Right cardiac atrium (tissue), 5 donors: ENCODE results near the gene C20orf144. TPM values are rescaled to one million over a fixed set of nuclear protein-coding genes. Genes with fewer than 3 reads are reported as not detected.
"Not testable (repeated sequence)": the region's sequence is repeated elsewhere in the genome, so short reads cannot be mapped to it uniquely, and the experiment has no call there.

ENCODE experiments used
- ATAC-seq, 2 donors: fragments of 200-7000 bp; cut with Tn5 transposase; one replicate each; pipeline versions ENCODE4 v1.8.0 to v1.9.1; 2020; ENCODE audit warnings: moderate library complexity in 2 of 2, mild to moderate bottlenecking in 1 of 2
- DNase-seq, 3 donors: peaks; one replicate each; pipeline ENCODE4 v3.0.0-alpha.2; 2020
- H3K27ac ChIP-seq: one replicate; pipeline ENCODE4 v1.5.1; 2013; ENCODE audit warnings: mild to moderate bottlenecking, low read length, control low read depth, moderate library complexity
- H3K27me3 ChIP-seq: one replicate; pipeline ENCODE4 v1.6.1; 2013; ENCODE audit not compliant: control insufficient read depth, insufficient read depth
- H3K4me1 ChIP-seq: one replicate; pipeline ENCODE4 v1.6.1; 2013; ENCODE audit warnings: low read length; ENCODE audit not compliant: control insufficient read depth, insufficient read depth
- H3K4me3 ChIP-seq: one replicate; pipeline ENCODE4 v1.5.1; 2013; ENCODE audit warnings: low read length, control low read depth
- H3K9me3 ChIP-seq: one replicate; pipeline ENCODE4 v1.6.1; 2013; ENCODE audit warnings: low read length; ENCODE audit not compliant: control insufficient read depth
- whole genome bisulfite sequencing: extraction: QIAGEN DNeasy Blood & Tissue Kit; methylation state at CpG from one replicate; pipeline ENCODE4 v1.1.7; 2013; 5-methylcytosine and 5-hydroxymethylcytosine counted together
- intact Hi-C, 4 donors: fragments of 100-400 bp; cut with DNase I; formaldehyde crosslinking; loops; one replicate each; pipeline versions ENCODE4 v1.11.0 to v1.14.0; 2022 to 2023
- polyA plus RNA-seq: library from polyadenylated mRNA; stranded (reverse); fragments of 200-250 nt; gene quantifications from one replicate; pipeline ENCODE4 v1.2.3, GENCODE V29; 2013
- total RNA-seq, 4 donors: library from RNA; stranded (reverse); fragmentation: NEBNext Ultra II Directional; extraction: Animal tissue kit (Norgen Biotek cat#: 25700); gene quantifications; one replicate each; pipeline ENCODE4 v1.2.1, GENCODE V29; 2021
- donor health status: healthy with polysubstance abuse.
- donor health status: DM: no; HTN: yes; CAD: no.
- donor health status: DM: no; HTN: no; CAD: no.
- donor health status: DM: no; HTN: yes; CAD: no; lungs with severe emphysema.
- donor health status: DM: yes; HTN: yes; CAD: no.

Gene C20orf144
- total and polyA plus RNA-seq, 5 donors: 0.05 TPM; not detected in 4

GRCh38 chr20:33700696-33701441, 38.7 kb downstream of the C20orf144 start:
- ATAC-seq, H3K27me3 ChIP-seq: not testable (repeated sequence)
- WGBS: 96% methylated on average over 45 of the region's 45 CpGs

GRCh38 chr20:33701629-33702450, 39.7 kb downstream of the C20orf144 start:
- no peak overlapping the region for H3K4me3 ChIP-seq
- no peak overlapping the region for H3K27ac ChIP-seq
- intact Hi-C loops: no loop called here
- no peaks in the 10 kb centered on the region for H3K27me3 ChIP-seq
- ATAC-seq (no peak), DNase-seq (no peak)
- no peaks in the 10 kb centered on the region for H3K9me3 ChIP-seq
- 87% methylated on average over 26 of the region's 27 CpGs for WGBS
- H3K4me1 ChIP-seq: no peaks in the 10 kb centered on the region

More at GRCh38 chr20:33700696-33701441, 38.7 kb downstream of the C20orf144 start:
- H3K4me1 ChIP-seq, intact Hi-C loops, H3K4me3 ChIP-seq, H3K9me3 ChIP-seq, H3K27ac ChIP-seq: not testable (repeated sequence)
- peak in 1 of 3 donors; percentile 24 for DNase-seq

DNA sequence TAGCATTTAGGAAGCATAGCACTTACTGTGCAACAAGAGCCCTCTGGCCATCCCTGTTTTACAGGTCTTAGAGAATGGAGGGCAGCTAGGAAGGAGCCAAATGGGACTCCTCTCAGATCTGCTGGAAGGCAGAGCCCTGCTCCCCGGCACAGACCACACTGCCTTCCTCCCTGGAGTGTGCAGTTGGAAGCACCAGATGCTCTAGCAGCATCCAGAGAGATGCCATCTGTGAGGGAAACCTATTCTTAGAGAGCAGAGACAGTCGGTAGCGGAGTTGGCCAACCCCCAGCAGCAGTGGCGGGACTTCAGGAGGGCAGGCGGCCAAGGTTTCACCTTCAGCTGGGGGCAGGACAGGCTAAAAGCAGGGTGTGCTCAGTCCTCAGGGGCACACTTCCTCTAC, 40.7 kb downstream of the C20orf144 start:
- Histone ChIP-seq H3K4me1 (no peaks in the 10 kb centered on the region), H3K9me3 (no peaks in the 10 kb centered on the region), H3K27me3 (no peaks in the 10 kb centered on the region), H3K4me3 (no peak overlapping the region), H3K27ac (no peak overlapping the region)
- peak; percentile 64 to 77 for ATAC-seq
- peak in 2 of 3 donors; percentile 64 to 71 for DNase-seq
- 38% methylated on average over 5 of the region's 5 CpGs for WGBS
- intact Hi-C loops: no loop called here

DNA sequence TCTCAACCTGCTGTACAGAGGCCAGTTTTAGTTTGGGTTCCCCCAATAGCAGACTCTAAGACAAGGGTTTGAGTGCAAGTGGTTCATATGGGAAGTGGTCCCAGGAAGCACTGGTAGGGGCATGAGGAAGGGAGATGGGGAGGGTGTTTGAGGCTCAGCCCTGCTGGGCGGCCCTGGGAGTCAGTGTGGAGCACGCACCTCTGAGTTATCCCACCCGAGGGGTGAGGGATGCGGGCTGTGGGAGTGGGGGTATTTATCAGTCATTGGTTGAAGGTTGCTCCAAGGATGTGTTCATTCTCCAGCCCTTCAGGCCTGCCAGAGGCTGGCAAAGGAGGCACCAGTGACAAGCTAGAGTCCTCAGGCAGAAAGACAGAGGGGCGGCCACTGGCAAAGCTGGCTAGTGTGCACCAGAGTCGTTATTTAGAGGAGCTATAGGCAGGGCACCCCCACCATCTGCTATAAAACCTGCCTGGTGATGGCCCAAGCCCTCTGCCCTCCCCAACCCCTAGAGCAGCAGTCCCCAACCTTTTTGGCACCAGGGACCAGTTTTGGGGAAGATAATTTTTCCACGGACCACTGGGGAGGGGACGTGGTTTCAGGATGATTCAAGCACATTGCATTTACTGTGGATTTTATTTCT, 41.5 kb downstream of the C20orf144 start:
- no peak overlapping the region for H3K27ac ChIP-seq
- H3K9me3 ChIP-seq: no peaks in the 10 kb centered on the region
- no peaks in the 10 kb centered on the region for H3K4me1 ChIP-seq
- intact Hi-C loops: no loop called here
- DNase-seq: no peak
- no peaks in the 10 kb centered on the region for H3K27me3 ChIP-seq
- ATAC-seq: peak in 1 of 2 donors; percentile 19
- 91% methylated on average over 8 of the region's 8 CpGs for whole genome bisulfite sequencing
- H3K4me3 ChIP-seq: no peak overlapping the region

GRCh38 chr20:33704197-33704924, 42.2 kb downstream of the C20orf144 start:
- WGBS: 95% methylated on average over 11 of the region's 11 CpGs
- no peaks in the 10 kb centered on the region for H3K4me1 ChIP-seq
- H3K27ac ChIP-seq: no peak overlapping the region
- no peaks in the 10 kb centered on the region for H3K9me3 ChIP-seq
- intact Hi-C loops: no loop called here
- no peak overlapping the region for H3K4me3 ChIP-seq
- no peaks in the 10 kb centered on the region for H3K27me3 ChIP-seq
- ATAC-seq (no peak), DNase-seq (no peak)

DNA sequence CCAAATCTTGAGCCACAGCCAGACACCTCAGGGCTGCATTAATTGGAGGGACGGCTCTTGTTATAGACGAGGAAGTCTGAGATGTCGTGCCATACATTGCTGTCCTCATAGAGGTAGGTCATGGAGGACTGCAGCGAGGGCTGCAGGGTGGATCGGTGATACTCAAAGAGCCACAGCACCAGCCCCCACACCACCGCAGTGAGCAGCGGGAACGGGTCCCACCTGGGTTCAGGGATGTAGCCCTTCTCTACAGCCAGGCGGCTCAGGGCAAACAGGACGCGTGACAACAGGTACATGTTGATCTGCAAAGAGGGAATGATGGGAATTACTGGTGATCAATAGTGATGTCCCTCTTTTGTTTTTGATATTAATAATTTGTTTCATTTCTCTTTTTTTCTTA, 45.5 kb downstream of the C20orf144 start:
- Histone ChIP-seq H3K27ac (no peak overlapping the region), H3K4me1 (no peaks in the 10 kb centered on the region), H3K27me3 (no peaks in the 10 kb centered on the region), H3K4me3 (no peak overlapping the region), H3K9me3 (no peaks in the 10 kb centered on the region)
- ATAC-seq (no peak), DNase-seq (no peak)
- 92% methylated on average over 11 of the region's 11 CpGs for WGBS
- intact Hi-C loops: no loop called here

DNA sequence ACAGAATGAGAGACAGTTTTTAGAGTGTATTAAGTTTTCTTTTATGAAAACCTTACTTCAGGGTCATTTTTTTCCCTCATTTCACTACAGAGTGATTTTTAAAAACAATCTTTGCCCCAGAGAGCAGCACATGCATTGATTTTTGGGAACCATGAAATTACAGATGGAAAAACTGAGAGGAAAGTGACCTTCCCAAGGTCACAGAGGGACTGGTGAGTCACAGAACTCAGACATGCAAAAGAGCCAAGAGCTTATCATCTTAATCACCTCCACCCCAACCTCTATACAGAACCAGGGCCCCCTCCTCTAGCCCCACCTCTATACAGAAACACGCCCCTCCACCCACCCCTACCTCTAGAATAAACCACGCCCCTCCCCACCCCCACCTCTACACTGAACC, 47.3 kb downstream of the C20orf144 start:
- no peaks in the 10 kb centered on the region for H3K27me3 ChIP-seq
- intact Hi-C loops: no loop called here
- no peak overlapping the region for H3K4me3 ChIP-seq
- DNase-seq: no peak
- no peak for ATAC-seq
- no peaks in the 10 kb centered on the region for H3K4me1 ChIP-seq
- no peaks in the 10 kb centered on the region for H3K9me3 ChIP-seq
- H3K27ac ChIP-seq: no peak overlapping the region
- WGBS: 90% methylated on average over 2 of the region's 2 CpGs

DNA sequence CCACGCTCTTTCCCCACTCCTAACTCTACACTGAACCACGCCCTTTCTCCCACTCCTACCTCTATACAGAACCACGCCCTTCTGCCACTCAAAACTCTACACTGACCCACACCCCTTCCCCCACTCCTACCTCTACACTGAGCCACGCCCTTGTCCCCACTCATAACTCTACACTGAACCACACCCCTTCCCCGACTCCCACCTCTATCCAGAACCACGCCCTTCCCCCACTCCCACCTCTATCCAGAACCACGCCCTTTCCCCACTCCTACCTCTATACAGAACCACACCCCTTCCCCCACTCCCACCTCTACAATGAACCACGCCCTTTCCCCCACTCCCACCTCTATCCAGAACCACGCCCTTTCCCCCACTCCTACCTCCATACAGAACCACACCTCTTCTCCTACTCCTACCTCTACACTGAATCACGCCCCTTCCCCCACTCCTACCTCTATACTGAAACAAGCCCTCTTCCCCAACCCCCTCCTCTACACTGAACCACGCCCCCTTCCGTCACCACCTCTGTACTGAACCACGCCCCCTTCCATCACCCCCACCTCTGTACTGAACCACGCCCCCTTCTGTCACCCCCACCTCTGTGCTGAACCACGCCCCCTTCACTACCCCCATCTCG, 47.9 kb downstream of the C20orf144 start:
- no peak for DNase-seq
- Histone ChIP-seq H3K9me3 (no peaks in the 10 kb centered on the region), H3K4me1 (no peaks in the 10 kb centered on the region), H3K4me3 (no peak overlapping the region), H3K27me3 (no peaks in the 10 kb centered on the region), H3K27ac (no peak overlapping the region)
- WGBS: 84% methylated on average over 16 of the region's 16 CpGs
- intact Hi-C loops: no loop called here
- no peak for ATAC-seq

GRCh38 chr20:33710681-33711445, 48.7 kb downstream of the C20orf144 start:
- Histone ChIP-seq H3K27ac (no peak overlapping the region), H3K27me3 (no peaks in the 10 kb centered on the region), H3K4me3 (no peak overlapping the region), H3K4me1 (no peaks in the 10 kb centered on the region), H3K9me3 (no peaks in the 10 kb centered on the region)
- no peak for DNase-seq
- WGBS: 79% methylated on average over 14 of the region's 14 CpGs
- ATAC-seq: no peak
- intact Hi-C loops: no loop called here

- Histone ChIP-seq H3K4me3 (no peak overlapping the region), H3K27me3 (no peaks in the 10 kb centered on the region), H3K27ac (no peak overlapping the region), H3K4me1 (no peaks in the 10 kb centered on the region), H3K9me3 (no peaks in the 10 kb centered on the region)
- DNase-seq: no peak
- WGBS: 74% methylated on average over 1 of the region's 1 CpG
- intact Hi-C loops: no loop called here
- ATAC-seq: no peak
These were observed 49.3 kb downstream of the C20orf144 start for GRCh38 chr20:33711446-33711738.
